Tibial artery (tissue), 4 donors: Measurements from ENCODE around the gene EMC9.

Experiments used
- DNase-seq, 2 donors: peaks; one replicate each; pipeline ENCODE4 v3.0.0-alpha.2; 2019
- H3K27ac ChIP-seq, 2 donors: fragments of 200-600 bp; sonication (generic) in 1 of 2; 1 replicate in 1 of 2; 2 replicates in 1 of 2; pipeline ENCODE4 v1.5.1; 2018 to 2019; ENCODE audit warnings: mild to moderate bottlenecking in 1 of 2
- H3K27me3 ChIP-seq, 2 donors: fragments of 200-600 bp; sonication (generic) in 1 of 2; one replicate each; pipeline versions ENCODE4 v1.5.1 to v1.6.0; 2016 to 2019
- H3K36me3 ChIP-seq, 3 donors: fragments of 200-600 bp; sonication (generic) in 2 of 3; one replicate each; pipeline ENCODE4 v1.5.1; 2016 to 2019; ENCODE audit warnings: mild to moderate bottlenecking in 2 of 3
- H3K4me1 ChIP-seq, 4 donors: fragments of 200-600 bp; sonication (generic) in 2 of 4; 1 replicate in 3 of 4; 2 replicates in 1 of 4; pipeline ENCODE4 v1.5.1; 2016 to 2019
- H3K4me3 ChIP-seq, 2 donors: fragments of 200-600 bp; sonication (generic) in 1 of 2; 1 replicate in 1 of 2; 2 replicates in 1 of 2; pipeline ENCODE4 v1.5.1; 2018 to 2019; ENCODE audit warnings: mild to moderate bottlenecking in 2 of 2
- H3K9me3 ChIP-seq, 3 donors: fragments of 200-600 bp; sonication (generic) in 1 of 3; one replicate each; pipeline ENCODE4 v1.5.1; 2016 to 2019
- CTCF ChIP-seq, 2 experiments: fragments of 200-600 bp in 1 of 2; fragments of 450-650 bp in 1 of 2; IDR thresholded peaks; one replicate each; pipeline ENCODE4 v1.5.1; 2017 to 2019; ENCODE audit warnings: antibody characterized with exemption in 2 of 2, mild to moderate bottlenecking in 1 of 2, moderate library complexity in 1 of 2
- intact Hi-C: fragments of 100-400 bp; cut with DNase I; formaldehyde crosslinking; loops from one replicate; pipeline ENCODE4 v1.15.0; 2023; ENCODE audit warnings: low total_unique reads

The EMC9 gene

GRCh38 chr14:24141097-24141880 lies at the start of gene EMC9:
TSS of gene EMC9 (minus strand) at chr14:24141591. CDS start at chr14:24141304, 287 bp downstream.
- Histone ChIP-seq H3K27ac (peak within 1 kb of the TSS; percentile 91 to 92), H3K9me3 (no peaks in the 10 kb centered on the region), H3K36me3 (peaks cover 12 to 24% (median 24%) of the 10 kb centered on the region in 3 donors), H3K4me1 (peaks cover 7 to 58% (median 42%) of the 10 kb centered on the region in 4 donors), H3K4me3 (peak within 1 kb of the TSS; percentile 86 to 93), H3K27me3 (no peaks in the 10 kb centered on the region)
- peak; percentile 100 for DNase-seq
- intact Hi-C loops = no loop called here
- TF ChIP-seq CTCF (IDR thresholded peaks at IDR 0.05) = peak; percentile 63 to 65

- Histone ChIP-seq H3K36me3 (peaks cover 25 to 54% (median 34%) of the 10 kb centered on the region in 3 donors), H3K4me1 (peaks cover 0 to 35% (median 28%) of the 10 kb centered on the region in 4 donors), H3K27me3 (no peaks in the 10 kb centered on the region), H3K27ac (no peak overlapping the region), H3K9me3 (no peaks in the 10 kb centered on the region), H3K4me3 (no peak overlapping the region)
- intact Hi-C loops = no loop called here
- DNase-seq = no peak
- no peak for TF ChIP-seq CTCF (IDR thresholded peaks at IDR 0.05)
Measured at GRCh38 chr14:24190416-24190815, 49.0 kb upstream of the EMC9 start.

- peaks cover 0 to 30% (median 23%) of the 10 kb centered on the region in 4 donors for H3K4me1 ChIP-seq
- H3K27ac ChIP-seq = peak overlapping the region in 1 of 2 donors; percentile 73
- DNase-seq = no peak
- H3K27me3 ChIP-seq = no peaks in the 10 kb centered on the region
- intact Hi-C loops = loop anchor here (5.0 kb wide), 1 partner anchor 42 kb away; the partner anchor contains the start of genes PSME2 and RNF31
- TF ChIP-seq CTCF (IDR thresholded peaks at IDR 0.05) = no peak
- no peak overlapping the region for H3K4me3 ChIP-seq
- H3K9me3 ChIP-seq = no peaks in the 10 kb centered on the region
- peaks cover 34 to 63% (median 44%) of the 10 kb centered on the region in 3 donors for H3K36me3 ChIP-seq
Measured at GRCh38 chr14:24189460-24189859, 48.1 kb upstream of the EMC9 start.

GRCh38 chr14:24189059-24189375 lies 47.6 kb upstream of the EMC9 start:
- intact Hi-C loops = loop anchor here (5.0 kb wide), 1 partner anchor 42 kb away; the partner anchor contains the start of genes PSME2 and RNF31
- Histone ChIP-seq H3K4me3 (peak overlapping the region; percentile 56 to 67), H3K36me3 (peaks cover 39 to 68% (median 48%) of the 10 kb centered on the region in 3 donors), H3K27ac (peak overlapping the region in 1 of 2 donors; percentile 73), H3K4me1 (peaks cover 0 to 26% (median 19%) of the 10 kb centered on the region in 4 donors), H3K9me3 (no peaks in the 10 kb centered on the region), H3K27me3 (no peaks in the 10 kb centered on the region)
- no peak for DNase-seq
- no peak for TF ChIP-seq CTCF (IDR thresholded peaks at IDR 0.05)

- Histone ChIP-seq H3K4me1 (peaks cover 0 to 24% (median 17%) of the 10 kb centered on the region in 4 donors), H3K27me3 (no peaks in the 10 kb centered on the region), H3K27ac (peak within 1 kb of the TSS; percentile 65 to 73), H3K4me3 (peak within 1 kb of the TSS; percentile 56 to 67), H3K36me3 (peaks cover 45 to 73% (median 54%) of the 10 kb centered on the region in 3 donors), H3K9me3 (no peaks in the 10 kb centered on the region)
- intact Hi-C loops = loop anchor here (5.0 kb wide), 1 partner anchor 41 kb away; the partner anchor contains the start of genes PSME2 and RNF31
- peak; percentile 96 to 97 for DNase-seq
- TF ChIP-seq CTCF (IDR thresholded peaks at IDR 0.05) = peak in 1 of 2 experiments; percentile 9
Measured at GRCh38 chr14:24188251-24189058, 47.1 kb upstream of the EMC9 start, which contains the start of gene IPO4. TSS of gene IPO4 (minus strand) at chr14:24188816. CDS start at chr14:24188787, 29 bp downstream.
